HG03354 (cell line): ENCODE data around the gene TROAP.
"Not testable (repeated sequence)": the region's sequence is repeated elsewhere in the genome, so short reads cannot be mapped to it uniquely, and the experiment has no call there.

Source experiments
- ATAC-seq: cut with Tn5 transposase; IDR thresholded peaks from one replicate; pipeline ENCODE4 v1.9.1; 2021; ENCODE audit warnings: mild to moderate bottlenecking; ENCODE audit not compliant: unreplicated experiment, poor library complexity, severe bottlenecking

Gene TROAP

DNA sequence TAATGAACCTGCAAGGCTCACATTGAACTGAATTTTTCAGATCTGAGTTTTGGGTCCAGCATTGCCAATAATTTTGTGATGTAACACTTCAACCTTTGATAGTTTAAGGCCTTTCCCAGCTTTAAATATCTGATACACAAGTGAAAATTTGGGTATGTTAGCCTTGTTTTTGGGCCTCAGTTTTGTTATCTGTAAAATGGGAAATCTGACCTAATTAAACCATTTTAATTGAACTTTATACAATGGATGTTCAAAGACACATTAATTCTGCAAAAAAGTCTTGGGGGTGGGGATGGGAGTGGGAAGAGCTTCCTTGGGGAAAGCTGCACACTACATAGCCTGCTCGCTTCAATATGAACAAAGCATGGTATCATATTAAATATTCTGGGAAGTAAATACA is 39.0 kb downstream of the TROAP start:
- no peak for ATAC-seq

DNA sequence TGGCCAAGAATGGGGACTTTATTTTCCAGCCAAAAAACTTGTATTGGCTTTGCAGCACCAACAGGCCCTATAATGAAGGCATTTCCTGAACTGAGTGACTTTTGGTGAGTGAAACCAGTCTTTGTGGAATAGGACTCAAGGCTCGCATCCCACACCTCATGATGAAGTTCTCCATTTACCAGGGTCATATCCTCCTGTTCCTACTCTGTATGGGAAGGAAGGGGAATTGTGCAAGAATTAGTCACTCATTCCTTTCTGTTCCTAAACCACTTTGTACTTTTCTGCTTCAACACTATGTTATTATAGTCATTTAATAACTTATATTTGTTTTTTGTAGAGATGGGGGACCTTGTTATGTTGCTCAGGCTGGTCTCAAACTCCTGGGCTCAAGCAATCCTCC is 41.9 kb downstream of the TROAP start:
- no peak for ATAC-seq

GRCh38 chr12:49365542-49365941 is 42.5 kb downstream of the TROAP start:
- no peak for ATAC-seq

GRCh38 chr12:49366096-49366651 is 43.1 kb downstream of the TROAP start:
- peak; percentile 7 for ATAC-seq

DNA sequence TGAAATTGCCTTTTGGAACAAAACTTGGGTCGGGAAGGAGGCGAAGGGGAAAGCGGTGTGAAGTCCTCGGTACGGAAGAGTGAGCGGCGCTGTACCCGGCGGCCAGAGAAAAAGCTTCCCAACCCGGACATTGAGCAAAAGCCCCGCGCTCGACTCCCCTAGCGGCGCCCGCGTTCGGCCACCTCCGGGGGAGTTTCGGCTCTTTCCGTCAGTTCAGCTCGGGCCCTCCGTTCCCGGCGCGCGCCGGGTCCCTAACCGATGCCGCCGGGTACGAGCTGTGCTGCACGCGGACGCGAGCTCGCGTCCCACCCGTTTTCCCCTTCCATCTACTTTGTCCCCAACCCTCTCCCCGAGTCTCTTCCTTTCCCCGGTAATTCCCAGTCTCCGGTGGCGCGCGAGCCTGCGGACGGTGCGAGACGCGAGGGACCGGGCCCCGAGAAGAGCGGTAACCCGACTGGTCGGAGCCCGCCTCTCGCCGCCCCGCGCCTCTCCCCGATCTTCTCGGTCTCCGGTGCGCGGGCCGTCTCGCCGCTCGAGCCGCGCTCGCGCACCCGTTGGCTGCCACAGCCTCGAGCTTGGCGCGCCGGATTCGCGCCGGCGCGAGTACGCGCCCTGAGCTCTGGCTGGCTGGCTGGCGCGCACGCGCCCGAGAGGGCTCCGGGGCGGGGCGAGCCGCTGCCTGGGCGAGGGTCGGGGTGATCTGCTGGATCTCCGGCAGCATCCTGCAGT is 43.8 kb downstream of the TROAP start:
- peak; percentile 77 for ATAC-seq

DNA sequence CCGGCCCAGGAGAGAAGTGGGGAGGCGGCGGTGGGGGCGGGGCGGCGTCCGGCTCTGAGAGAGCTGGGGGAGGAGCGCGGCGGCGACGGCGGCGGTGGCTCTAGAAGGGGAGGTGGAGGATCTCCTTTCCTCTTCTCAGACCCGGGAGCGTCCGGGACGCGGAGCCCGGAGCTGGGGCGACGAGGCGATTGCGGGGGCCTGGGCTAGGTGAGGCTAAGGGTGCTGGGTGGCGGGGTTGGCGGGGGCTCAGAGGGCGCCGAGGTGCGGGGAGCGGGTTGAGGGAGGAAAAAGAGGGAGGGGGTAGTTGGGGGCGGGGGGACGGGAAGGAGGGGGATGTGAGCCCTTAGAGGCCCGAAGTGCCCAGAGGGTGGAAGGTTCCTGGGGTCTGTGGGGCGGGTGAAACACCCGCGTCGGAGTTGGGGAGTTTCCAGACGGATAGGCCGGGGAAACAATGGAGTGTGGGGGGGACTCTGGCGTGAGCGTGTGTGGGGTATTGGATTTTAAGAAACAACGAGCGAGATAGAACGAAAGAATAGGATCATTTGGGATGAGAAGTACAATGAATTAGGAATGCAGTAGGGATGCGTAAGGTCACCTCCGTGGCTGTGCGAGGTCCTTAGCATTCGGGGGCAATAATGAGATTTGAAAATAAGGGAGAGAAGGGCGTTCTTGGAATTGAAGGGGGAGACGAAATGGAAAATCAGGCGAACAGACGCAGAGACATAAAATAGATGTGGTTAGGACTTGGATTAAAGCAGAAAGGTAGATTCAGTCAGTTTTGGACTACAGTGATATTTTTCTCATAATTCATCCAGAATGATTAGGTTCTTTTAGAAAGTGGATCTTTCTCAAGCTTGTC is 44.6 kb downstream of the TROAP start, which contains the start of gene SPATS2:
Gene SPATS2, plus strand, starts transcription at position 82 of the 859 bp plus-strand sequence. CDS start 93,551 bp downstream, outside the sequence.
- ATAC-seq = peak; percentile 1

GRCh38 chr12:49368240-49368600 is 45.2 kb downstream of the TROAP start:
- ATAC-seq = no peak

DNA sequence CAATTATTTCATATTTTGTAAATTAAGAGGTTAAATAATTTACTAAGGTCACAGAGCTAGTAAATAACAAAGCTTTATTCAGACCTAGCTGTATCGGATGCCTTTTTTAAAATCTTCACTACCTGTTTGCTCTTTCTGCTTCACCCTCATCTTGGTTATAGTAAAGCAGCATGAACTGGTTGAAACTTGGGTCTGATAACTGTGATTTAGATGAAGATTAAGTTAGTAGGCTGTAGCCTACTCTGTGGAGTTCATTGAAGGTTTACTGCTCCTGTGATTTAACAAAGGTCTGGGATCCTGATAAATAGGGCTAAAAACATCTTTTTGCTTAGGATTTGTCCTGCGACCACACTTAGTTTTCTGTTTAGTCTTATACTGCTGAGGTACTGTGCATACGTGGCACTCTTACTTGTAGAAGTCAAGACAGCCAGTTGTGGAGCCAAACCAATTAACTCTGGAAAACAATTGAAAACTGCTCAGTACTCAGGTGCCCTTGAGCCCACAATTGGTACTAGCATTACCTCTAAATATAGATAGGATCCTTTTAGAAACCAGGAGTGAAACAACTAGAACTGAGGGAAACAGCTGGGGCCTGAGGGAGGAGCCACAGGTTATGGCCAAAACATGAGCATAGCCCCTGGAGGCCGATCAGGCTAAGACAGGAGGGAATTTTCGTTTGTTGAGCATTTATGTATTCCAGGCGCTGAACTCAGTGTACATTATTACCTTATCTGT is 46.5 kb downstream of the TROAP start:
- peak; percentile 57 for ATAC-seq

DNA sequence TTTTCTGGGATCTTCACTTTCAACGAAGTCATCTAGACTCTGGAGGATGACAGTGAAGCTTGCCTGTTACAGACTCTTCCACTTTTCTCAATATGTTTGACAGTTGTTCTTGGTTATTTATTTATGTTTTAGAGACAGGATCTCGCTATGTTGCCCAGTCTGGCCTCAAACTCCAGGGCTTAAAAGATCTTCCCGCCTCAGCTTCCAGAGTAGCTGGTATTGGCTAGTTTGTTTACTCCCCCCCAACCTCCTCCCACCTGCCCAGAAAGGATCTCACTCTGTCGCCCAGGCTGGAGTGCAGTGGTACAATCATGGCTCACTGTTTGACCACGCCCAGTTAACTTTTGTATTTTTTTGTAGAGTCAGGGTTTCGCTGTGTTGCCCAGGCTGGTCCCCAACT is 47.5 kb downstream of the TROAP start:
- ATAC-seq = no peak

GRCh38 chr12:49375406-49375805 is 52.4 kb downstream of the TROAP start:
- peak; percentile 74 for ATAC-seq

DNA sequence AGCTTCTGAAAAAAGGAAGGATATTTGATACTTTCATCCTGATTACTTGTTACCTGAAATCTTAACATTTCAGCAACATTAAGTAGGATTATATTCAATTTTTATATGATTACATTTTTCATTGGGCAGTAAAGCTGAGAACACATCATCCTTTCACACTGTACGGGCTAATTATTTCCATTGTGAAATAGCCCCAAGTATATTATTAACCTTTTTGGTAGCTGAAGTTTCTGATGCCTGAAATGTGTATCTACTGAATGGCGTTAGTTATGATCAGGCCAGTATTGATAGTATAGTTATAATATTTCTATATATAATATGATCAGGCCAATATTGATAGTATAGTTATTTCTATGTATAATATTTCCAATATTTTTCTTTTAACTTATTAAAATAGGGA is 54.3 kb downstream of the TROAP start:
- ATAC-seq = peak; percentile 68

- ATAC-seq = not testable (repeated sequence)
These were observed 57.1 kb downstream of the TROAP start for GRCh38 chr12:49380184-49380583.
